NCI-H2196 treated with DMSO at 0.1 percent for 48 hours (cell line): ENCODE measurements around the gene ANO3.
A peak's percentile ranks its signal among the peaks of the same experiment; 100 is the strongest.
"Not testable (repeated sequence)": the region's sequence is repeated elsewhere in the genome, so short reads cannot be mapped to it uniquely, and the experiment has no call there.

Experiments used
- DNase-seq: peaks from one replicate; lab custom pipeline; 2025; ENCODE audit not compliant: unreplicated experiment; lab: John Stamatoyannopoulos, UW

The ANO3 gene

DNA sequence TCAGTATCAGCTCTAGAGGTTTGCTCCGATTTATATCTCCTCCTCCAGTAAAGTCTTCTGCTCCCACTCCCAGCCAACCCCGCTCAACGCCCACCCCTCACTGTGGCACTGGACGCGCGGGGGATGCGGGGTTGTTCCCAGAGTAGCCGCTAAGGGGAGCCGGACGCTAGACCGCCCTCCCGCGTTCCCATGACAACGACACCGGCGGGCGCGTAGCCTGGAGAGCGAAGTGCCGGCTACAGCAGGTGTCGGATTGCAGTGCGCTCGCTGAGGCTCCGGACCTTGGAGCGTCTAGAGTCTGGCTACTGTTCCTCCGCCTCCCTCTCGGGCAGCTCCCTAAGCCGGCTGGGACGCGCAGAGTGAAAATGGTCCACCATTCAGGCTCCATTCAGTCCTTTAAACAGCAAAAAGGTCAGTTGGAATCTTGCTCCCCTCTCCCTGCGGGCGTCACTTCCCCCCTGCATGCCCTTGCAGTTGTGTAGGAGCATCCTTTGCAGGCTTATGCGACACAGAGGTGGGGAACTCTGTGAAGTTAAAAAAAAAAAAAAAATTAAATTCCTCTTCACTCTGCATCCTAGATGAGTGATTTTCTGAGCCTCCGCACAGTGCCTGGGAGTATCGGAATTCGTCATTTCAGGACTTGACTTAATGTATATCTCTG is at the start of gene ANO3:
ANO3 (plus strand) TSS at position 220 of the 661 bp plus-strand sequence; CDS start at position 366, 146 bp downstream.
- DNase-seq: peak; percentile 51

DNA sequence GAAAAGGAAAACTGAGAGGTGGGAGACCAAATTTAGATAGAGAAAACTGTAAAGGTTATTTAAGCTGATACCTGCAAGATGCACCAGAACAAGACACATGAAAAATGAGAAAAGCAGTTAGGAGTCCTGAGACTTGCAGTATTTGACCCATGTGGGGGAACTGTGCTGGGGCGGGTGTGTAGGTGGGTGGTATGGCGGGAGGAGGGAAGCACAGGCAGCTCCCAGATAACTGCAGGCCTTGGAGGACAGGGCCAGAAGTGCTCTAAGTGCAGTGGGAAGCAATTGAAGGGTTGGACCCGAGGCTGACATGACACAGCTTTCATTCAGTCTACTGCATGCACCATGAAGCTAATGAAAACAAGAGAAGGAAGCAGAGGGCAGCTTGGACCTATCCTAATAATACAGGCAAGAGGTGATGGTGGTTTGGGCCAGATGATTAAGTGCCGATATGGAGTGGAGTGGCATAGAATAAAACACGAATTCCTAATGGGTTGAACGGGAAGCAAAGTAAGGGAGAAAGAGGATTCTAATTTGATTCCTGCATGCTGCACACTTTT is 48.0 kb upstream of the ANO3 start:
- no peak for DNase-seq

DNA sequence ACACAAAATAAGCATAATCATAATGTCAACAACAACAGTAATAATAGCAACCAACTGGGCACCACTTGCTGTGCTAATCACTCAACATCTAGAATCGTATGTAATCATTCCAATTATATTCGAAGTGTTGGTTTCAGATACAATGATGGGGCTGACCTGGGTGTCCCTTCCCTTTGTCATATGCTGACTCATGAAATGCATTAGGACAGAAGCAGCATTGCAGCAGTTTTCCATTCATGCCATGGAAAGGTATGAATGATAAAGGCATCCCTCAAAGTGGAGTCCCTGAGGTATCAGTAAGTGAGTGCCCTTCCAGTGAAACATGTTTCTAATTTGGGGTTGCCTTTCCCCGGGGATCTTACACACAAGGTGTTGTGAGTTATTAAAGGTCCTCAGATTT is 46.3 kb upstream of the ANO3 start:
- no peak for DNase-seq

DNA sequence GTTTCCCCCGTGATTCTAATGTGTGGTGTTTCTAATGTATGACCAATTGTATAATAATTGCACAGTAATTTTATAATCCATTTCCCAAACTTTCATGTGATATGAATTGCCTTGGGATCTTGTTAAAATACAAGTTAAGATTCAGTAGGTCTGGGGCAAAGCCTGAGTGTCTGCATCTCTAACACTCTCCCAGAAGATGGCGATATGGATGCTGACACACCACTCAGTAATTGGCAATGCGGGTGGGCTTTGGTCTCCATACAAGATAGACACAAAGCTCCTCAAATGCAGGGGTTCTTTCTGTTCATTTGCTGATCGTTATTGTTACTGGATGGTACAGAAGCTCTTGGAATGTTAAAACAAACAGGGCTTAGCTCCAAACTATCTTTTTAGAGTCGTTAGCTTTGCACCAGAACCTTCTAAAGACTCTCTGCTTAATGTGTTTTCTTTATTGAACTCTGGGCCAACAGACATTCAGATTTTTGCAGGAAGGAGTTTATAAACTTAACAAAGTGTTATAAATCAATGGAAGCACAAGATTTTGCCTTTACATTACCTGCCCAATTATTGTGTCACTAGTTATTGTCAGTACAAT is 45.4 kb upstream of the ANO3 start:
- no peak for DNase-seq

DNA sequence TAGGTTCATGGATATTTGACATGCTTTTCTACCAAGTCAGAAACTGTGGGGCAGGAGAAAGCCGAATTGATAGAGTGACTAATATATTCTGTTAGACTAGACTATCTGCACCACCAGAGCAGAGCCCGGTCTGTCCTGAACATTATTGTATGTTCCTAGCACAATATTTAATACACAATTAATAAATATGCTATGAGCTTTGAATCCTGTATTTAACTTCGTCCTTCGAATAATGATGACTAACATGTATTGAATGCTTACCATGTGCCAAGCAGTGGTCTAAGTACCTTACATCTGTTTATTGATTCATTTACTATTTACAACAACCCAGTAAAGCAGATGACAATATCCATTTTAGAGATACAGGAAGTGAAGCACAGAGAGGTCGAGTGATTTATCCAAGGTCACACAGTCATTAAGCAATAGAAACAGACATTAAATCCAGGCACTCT is 44.8 kb upstream of the ANO3 start:
- no peak for DNase-seq

DNA sequence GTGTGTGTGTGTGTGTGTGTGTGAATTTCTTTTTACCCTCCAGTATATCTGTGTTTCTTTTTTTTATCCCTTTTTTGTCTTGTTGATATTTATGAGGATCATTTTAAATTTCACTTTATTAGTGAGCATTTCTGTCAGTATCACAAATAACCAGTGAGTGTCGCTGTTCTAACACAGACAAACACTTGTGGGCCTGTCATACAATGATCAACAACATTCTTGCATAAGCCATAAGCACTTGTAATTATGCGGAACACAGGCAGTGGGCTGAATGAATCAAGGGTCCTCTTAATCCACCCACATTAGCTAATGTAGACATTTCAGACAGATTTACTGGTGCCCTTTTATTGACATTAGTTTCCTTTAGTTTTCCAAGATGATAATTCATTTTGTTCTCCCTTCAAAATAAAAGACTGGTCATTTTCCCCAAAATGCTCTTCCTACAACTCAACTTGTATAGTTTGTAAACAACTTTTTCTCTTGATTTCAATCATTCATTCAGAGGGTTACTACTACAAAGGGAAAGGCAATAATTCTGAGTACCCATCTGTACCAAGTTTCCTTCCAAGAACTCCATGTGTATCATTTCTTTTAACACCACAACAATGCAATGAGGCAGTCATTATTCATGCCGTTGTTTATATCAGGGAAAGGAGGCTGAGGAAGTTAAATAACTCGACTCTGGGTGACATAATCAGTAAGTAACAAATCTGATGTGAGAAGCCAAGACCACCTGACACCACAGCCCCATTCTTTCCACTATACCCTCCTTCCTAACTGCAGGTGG is 34.5 kb upstream of the ANO3 start:
- peak; percentile 7 for DNase-seq

DNA sequence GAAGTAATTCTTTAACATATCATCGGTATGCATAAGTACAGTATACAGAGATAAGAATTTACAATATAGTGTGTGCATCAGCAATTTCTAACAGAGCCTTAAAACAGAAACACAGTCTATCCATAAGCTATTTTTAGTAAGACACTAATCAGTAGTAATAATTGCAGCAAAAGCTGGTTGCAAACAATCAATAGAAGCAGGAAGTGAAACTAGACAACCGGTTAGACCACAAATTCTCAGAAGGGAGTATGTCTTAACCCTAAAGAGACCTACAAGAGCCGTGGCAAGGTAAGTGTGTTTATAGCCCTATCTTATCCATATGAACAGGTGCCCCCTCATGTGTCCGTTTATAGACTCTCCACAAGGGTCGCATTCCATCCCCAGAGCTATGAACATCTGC is 15.6 kb upstream of the ANO3 start:
- DNase-seq: not testable (repeated sequence)

DNA sequence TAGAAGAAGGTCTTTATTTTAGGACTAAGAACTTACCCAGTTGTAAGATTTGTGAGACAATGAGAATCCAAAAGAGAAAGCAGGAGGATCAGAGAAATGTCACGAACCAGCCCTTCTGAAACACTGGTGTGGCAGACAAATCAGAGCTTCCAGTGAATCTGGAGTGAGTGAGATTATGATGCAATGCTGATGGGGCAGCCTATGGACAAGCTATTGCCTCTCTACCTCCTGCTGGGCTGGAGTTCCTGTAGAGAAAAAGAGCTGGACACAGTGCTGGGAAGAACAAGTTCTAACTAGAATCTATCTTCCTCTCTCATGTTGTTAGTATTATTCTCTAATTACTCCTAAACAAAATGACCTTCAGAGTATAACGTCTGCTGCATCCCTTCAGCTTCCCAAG is 12.0 kb upstream of the ANO3 start:
- DNase-seq: no peak

DNA sequence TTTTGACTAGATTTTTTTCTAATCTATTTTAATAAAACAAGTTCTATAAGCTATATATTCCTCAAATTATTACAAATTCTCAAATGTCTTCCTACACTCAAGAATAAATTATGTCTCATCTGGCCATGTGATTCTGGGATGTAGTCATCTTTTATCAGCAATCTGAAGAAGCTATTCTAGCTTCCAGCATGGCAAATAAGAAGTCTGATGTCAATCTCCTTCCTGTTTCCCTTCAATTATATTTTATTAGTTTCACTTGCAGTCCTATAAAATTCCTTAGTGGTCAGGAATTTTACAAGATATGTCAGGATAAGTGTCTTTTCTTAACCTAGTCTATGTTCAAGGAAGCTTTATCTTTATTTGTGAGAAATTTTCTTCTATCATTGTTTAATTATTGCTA is 10.4 kb upstream of the ANO3 start:
- DNase-seq: no peak

DNA sequence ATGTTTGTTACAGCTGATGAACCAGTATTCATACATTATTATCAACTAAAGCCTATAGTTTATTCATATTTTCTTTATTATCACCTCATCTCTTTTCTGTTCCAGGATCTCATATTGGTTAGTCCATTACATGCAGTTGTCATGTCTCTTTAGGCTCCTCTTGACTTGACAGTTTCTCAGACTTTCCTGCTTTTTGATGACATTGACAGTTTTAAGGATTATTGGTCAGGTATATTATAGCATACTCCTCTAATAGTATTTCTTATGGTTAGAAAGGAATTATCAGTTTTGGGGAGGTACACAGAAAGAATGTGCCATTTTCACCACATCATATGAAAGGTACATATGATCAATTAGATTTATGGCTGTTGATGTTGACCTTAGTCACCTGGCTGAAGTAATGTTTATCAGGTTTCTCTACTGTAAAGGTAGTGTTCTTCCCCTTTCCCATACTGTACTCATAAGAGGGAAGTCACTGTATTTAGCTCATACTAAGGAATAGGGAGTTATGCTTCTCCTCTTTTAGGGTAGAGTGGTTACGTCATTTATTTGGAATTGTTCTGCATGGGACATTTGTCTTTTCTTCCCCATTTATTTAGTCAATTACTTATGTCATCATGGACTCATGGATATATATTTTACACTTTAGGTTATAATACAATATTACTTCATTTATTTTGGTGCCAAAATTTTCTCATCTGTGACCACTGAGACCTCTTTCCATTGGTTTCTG is 9.4 kb upstream of the ANO3 start:
- DNase-seq: no peak

DNA sequence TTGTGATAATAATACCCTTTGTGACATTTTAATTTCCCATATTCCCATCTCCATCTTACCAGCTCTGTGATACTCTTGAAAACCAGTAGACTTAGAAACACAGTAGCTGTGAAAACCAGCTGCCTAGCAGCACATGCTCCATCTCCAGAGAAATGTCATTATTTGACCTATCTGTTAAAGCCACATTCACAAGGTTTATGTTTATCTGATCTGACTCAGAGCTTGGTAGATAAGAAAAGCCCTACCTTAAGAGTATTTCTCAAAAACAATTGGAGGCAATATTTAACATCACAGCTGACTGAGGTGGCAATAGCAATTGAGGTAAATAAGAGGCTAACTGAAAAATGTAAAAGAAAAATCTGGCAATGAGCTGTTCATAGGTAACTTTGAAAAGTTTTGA is 8.1 kb upstream of the ANO3 start:
- DNase-seq: no peak

DNA sequence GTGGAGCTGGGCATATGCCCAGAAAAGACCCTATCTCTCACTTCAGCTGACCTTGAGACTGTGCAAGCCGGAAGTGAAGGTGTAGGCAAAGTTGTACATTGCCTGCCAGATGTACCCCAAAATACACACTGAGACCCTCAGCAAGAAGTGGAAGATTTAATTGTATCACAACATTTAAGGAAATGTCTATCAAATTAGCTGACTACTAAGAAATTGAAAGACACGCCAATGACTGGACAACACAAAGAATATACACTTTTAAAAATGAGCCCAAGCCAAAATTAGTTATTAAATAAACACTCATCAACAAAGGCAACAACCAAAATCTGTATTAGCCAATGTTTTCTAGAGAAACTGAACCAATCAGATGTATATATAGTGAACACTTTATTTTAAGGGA is 7.7 kb upstream of the ANO3 start:
- DNase-seq: no peak

DNA sequence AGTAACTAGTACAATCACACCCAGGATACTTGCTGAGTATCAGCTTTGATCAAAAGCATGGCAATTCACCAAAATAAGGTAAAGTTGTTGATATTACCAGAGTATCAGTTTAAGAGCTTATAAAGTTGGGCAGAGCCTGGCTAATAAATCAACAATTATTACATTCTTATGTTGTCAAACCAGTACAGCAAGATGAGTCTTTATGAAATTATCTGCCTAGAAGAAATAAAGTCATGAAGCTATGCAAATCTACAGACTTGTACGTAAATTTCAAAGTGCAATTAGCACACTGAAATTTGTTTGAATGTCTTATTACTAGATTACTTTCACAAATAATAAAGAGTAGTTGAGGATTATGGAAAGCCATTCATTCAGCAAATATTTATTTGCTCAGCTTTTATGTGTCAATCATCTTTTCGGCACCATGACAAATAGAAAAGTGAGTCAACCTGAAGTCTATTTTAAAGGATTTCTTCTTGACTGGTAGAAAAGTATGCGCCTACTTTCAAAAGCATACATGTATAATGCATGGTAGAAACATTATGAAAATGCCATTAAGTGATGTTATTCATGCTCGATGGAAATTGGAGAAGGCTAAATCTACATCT is 5.0 kb upstream of the ANO3 start:
- no peak for DNase-seq

DNA sequence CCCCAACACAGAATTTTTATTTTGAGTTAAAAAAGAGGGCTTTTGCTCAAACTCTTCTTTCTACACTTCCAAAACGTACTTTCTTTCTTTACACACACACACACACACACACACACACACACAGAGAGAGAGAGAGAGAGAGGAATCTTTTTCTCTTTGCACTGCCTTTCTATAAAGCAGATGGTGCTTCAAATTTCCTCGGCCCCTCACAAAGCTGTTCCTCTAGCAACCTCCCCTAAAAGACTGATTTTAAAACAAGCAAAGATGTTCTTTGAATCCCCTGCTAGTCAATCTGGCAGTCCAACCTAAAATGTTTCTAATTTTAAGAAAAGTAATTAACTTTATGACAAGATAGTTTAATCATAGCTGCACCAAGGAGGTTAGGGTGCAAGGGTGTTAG is 2.7 kb upstream of the ANO3 start:
- no peak for DNase-seq

DNA sequence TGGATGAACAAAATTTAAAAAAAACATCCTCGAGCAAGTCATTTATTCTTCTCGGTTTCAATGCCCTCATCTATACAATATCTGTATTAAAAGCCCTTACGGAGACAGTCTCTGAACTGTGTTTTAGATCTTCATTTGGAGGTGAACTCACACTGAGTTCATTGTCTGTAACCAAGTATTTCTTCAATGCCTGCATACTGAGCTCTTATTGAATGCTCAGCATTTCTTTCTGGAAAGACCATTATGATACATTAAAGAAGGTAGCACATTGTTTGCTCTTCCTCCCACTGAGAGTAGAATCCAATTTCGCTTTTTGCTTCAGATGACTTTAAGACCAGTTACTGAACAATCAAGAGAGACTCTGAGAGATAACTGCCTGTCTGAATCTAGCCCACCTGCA is 1.7 kb upstream of the ANO3 start:
- no peak for DNase-seq

DNA sequence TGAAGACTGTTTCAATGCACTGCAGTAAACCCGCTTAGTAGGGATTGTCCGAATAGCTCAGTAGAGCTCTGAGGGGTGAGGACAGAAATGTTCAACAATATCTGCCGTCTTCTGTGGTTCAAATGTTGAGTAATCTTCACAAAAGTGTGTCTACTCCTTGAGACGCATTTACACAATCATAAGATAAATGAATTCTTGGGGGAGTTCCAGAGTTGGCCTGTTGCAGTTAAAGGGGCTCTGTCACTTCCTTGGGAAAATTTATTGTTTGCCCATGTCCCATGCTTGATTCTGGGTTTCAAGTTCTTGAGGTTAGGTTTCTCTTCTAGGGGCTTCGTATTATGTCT is 614 bp downstream of the ANO3 start:
- DNase-seq: no peak

DNA sequence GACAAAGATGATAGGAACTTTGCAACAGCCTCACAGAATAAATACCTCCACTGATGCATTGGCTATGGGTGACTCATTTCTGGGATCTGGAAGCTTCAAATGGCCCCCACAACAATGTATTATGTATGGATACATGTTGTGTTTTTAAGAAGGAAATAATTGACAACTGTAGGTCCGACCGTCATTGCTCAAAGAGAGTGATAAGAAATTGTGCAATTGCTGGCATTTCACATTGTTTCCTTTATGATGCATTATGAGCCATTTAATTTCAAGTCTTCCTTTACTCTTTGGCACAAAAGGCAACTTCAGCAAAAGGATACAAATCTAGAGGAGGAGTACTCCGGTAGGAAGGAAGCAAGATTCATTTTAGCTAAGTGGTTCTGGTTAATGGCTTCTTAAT is 2.0 kb downstream of the ANO3 start:
- no peak for DNase-seq

DNA sequence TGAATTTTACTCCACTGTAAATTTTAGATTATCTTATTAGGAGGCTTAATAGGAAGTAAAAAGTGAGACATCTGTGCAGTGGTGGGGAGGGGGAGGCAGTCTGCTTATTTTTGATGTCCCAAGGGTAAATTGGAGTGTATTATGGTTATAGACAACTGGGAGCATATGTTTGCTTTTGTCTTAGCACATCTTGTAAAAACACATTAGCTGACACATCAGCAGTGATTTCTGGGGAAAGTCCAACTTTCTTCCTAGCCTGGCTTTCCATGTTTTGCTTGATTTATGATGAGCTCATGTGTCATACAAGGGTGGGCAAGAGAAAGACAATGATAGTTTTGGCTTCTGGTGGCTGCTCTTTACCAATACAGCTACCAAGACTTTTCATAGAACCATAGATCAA is 4.0 kb downstream of the ANO3 start:
- no peak for DNase-seq

DNA sequence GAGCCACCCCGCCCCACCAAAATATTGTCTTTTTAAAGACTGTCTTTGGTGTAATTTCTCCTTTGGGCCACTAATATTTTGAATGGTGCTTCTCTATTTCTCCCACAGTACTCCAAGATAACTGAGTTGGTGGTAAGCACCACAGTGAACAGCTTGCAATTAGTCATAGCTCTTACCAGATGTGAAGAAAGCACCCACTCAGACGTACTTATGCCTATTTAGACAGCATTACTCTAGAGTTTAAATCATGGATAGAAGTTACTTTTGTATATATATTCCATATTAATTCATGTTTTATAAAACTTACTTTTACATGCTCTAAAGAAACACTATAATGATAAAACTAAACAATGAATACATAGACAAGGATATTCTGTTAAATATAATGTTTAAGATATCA is 12.7 kb downstream of the ANO3 start:
- DNase-seq: no peak

DNA sequence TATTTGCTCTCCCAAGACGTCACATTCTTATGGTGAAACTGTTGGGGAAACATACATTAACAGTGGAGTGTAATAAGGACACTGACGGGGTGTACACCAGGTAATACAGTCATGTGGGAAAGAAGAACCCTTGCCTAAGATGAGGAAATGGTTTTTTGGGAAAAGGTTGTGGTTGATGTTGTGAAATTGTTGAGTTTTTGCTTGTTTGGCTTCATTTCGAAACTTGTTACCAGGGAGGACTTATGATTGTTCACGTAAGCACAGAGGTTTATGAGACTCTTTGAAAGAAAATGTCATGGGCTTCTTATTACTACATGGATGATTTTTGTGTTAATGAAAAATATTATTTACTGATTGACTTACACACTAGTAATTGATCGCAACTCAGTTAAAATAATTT is 16.8 kb downstream of the ANO3 start:
- no peak for DNase-seq

DNA sequence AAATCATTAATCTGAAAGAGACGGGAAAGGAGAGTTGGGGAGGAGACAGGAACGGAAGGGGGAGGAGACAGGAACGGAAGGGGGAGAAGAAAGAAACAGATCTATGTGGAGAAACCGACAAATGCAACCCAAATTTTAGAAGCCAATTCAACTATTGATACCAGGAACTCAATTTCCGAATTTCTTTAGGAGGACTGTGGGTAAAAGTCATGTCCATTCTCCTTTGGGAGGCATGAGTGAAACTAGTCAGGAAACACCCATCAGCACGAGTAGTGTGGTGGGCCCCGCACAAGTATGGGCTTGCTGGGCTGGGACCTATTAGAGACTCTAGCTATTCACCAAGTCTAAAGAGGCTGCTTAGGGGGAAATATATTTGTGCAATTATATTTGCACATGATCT is 18.1 kb downstream of the ANO3 start:
- no peak for DNase-seq
